H9 (cell line): ENCODE results near the gene ARID1B. TPM values are rescaled to one million over a fixed set of nuclear protein-coding genes. Genes with fewer than 3 reads are reported as not detected.

Source experiments
- DNase-seq: peaks from one replicate; pipeline ENCODE4 v3.0.0-alpha.2; 2017
- H2AFZ ChIP-seq: one replicate; pipeline ENCODE4 v1.6.1; 2013; ENCODE audit warnings: mild to moderate bottlenecking, low read length, control low read depth, moderate library complexity
- H2AK5ac ChIP-seq: 2 replicates; pipeline ENCODE4 v1.6.1; 2013; ENCODE audit warnings: low read length, control low read depth, mixed read lengths; ENCODE audit not compliant: insufficient read length
- H2BK120ac ChIP-seq: one replicate; pipeline ENCODE4 v1.6.1; 2013; ENCODE audit warnings: low read depth, mild to moderate bottlenecking, low read length, control low read depth, inconsistent platforms; ENCODE audit not compliant: poor library complexity, severe bottlenecking
- H2BK12ac ChIP-seq: 2 replicates; pipeline ENCODE4 v1.6.1; 2013; ENCODE audit warnings: low read length, control low read depth, mixed read lengths, low read depth; ENCODE audit not compliant: insufficient read length
- H2BK15ac ChIP-seq: 2 replicates; pipeline ENCODE4 v1.6.1; 2013; ENCODE audit warnings: low read depth, low read length, control low read depth
- H2BK20ac ChIP-seq: one replicate; pipeline ENCODE4 v1.6.1; 2013; ENCODE audit warnings: low read depth, mild to moderate bottlenecking, low read length, control low read depth, inconsistent platforms; ENCODE audit not compliant: poor library complexity, severe bottlenecking
- H2BK5ac ChIP-seq: 2 replicates; pipeline ENCODE4 v1.6.1; 2013; ENCODE audit warnings: low read length, control low read depth, mixed read lengths; ENCODE audit not compliant: insufficient read length
- H3K14ac ChIP-seq: 2 replicates; pipeline ENCODE4 v1.6.1; 2013; ENCODE audit warnings: low read length, control low read depth; ENCODE audit not compliant: insufficient read depth
- H3K18ac ChIP-seq: 2 replicates; pipeline ENCODE4 v1.6.1; 2013; ENCODE audit warnings: low read depth, mild to moderate bottlenecking, mixed read lengths, low read length, control low read depth; ENCODE audit not compliant: insufficient read length
- H3K23ac ChIP-seq: 2 replicates; pipeline ENCODE4 v1.6.1; 2013; ENCODE audit warnings: low read length, control low read depth, mixed read lengths, low read depth; ENCODE audit not compliant: insufficient read length
- H3K23me2 ChIP-seq: 2 replicates; pipeline ENCODE4 v1.6.1; 2013; ENCODE audit warnings: low read depth, mild to moderate bottlenecking, mixed read lengths, low read length, control low read depth; ENCODE audit not compliant: insufficient read length, poor library complexity, severe bottlenecking
- H3K27ac ChIP-seq: 2 replicates; pipeline ENCODE4 v1.5.1; 2013; ENCODE audit warnings: low read length, control low read depth, mixed read lengths, low read depth; ENCODE audit not compliant: insufficient read length
- H3K27me3 ChIP-seq: 2 replicates; pipeline ENCODE4 v1.6.1; 2013; ENCODE audit warnings: low read length, control low read depth, inconsistent platforms; ENCODE audit not compliant: insufficient read depth
- H3K4ac ChIP-seq: 2 replicates; pipeline ENCODE4 v1.6.1; 2013; ENCODE audit warnings: low read depth, mild to moderate bottlenecking, control low read depth, inconsistent platforms, low read length, moderate library complexity
- H3K4me1 ChIP-seq: 2 replicates; pipeline ENCODE4 v1.6.1; 2013; ENCODE audit warnings: low read length, control low read depth, inconsistent platforms; ENCODE audit not compliant: insufficient read depth
- H3K4me2 ChIP-seq: 2 replicates; pipeline ENCODE4 v1.6.1; 2013; ENCODE audit warnings: low read length, control low read depth, mixed read lengths; ENCODE audit not compliant: insufficient read length, insufficient read depth
- H3K56ac ChIP-seq: 2 replicates; pipeline ENCODE4 v1.6.1; 2013; ENCODE audit warnings: low read depth, mild to moderate bottlenecking, mixed read lengths, low read length, control low read depth; ENCODE audit not compliant: insufficient read length
- H3K79me1 ChIP-seq: 2 replicates; pipeline ENCODE4 v1.6.1; 2013; ENCODE audit warnings: low read depth, mild to moderate bottlenecking, moderate library complexity, low read length, control low read depth, inconsistent platforms; ENCODE audit not compliant: insufficient read depth, poor library complexity, severe bottlenecking
- H3K79me2 ChIP-seq: 2 replicates; pipeline ENCODE4 v1.6.1; 2013; ENCODE audit warnings: low read length, control low read depth, inconsistent platforms; ENCODE audit not compliant: insufficient read depth
- H3K9ac ChIP-seq: 2 replicates; pipeline ENCODE4 v1.6.1; 2013; ENCODE audit warnings: low read length, control low read depth, mixed read lengths; ENCODE audit not compliant: insufficient read length; ENCODE audit errors: extremely low read depth
- H3K9me3 ChIP-seq: one replicate; pipeline ENCODE4 v1.6.1; 2013; ENCODE audit warnings: low read depth, low read length, inconsistent platforms; ENCODE audit not compliant: control insufficient read depth
- H3T11ph ChIP-seq: one replicate; pipeline ENCODE4 v1.6.1; 2013; ENCODE audit warnings: mild to moderate bottlenecking, low read length, control low read depth, inconsistent platforms
- H4K20me1 ChIP-seq: one replicate; pipeline ENCODE4 v1.6.1; 2013; ENCODE audit not compliant: control insufficient read depth, insufficient read length, insufficient read depth
- H4K5ac ChIP-seq: 2 replicates; pipeline ENCODE4 v1.6.1; 2013; ENCODE audit warnings: low read depth, mild to moderate bottlenecking, mixed read lengths, low read length, control low read depth; ENCODE audit not compliant: insufficient read length
- H4K8ac ChIP-seq: replicated peaks from 2 replicates; pipeline ENCODE4 v1.6.1; 2013; ENCODE audit warnings: low read length, control low read depth, mixed read lengths, low read depth; ENCODE audit not compliant: insufficient read length
- H4K91ac ChIP-seq: 2 replicates; pipeline ENCODE4 v1.6.1; 2013; ENCODE audit warnings: low read depth, mild to moderate bottlenecking, moderate library complexity, mixed read lengths, low read length, control low read depth; ENCODE audit not compliant: insufficient read length
- H3K27ac Mint-ChIP-seq, 3 experiments: 2 replicates in 2 of 3; 3 replicates in 1 of 3; pipeline ENCODE4 v1.8.0; 2020 to 2021; ENCODE audit warnings: mixed read lengths in 3 of 3, mild to moderate bottlenecking in 1 of 3, moderate library complexity in 1 of 3
- H3K27me3 Mint-ChIP-seq: 2 replicates; pipeline ENCODE4 v1.8.0; 2021; ENCODE audit warnings: low read depth, mild to moderate bottlenecking, moderate library complexity, mixed read lengths
- H3K36me3 Mint-ChIP-seq, 3 experiments: 2 replicates in 2 of 3; 3 replicates in 1 of 3; pipeline ENCODE4 v1.8.0; 2020 to 2021; ENCODE audit warnings: low read depth in 3 of 3, mixed read lengths in 3 of 3; ENCODE audit not compliant: insufficient read depth in 1 of 3
- H3K4me1 Mint-ChIP-seq, 2 experiments: 2 replicates each; pipeline ENCODE4 v1.8.0; 2020; ENCODE audit warnings: mixed read lengths in 2 of 2
- H3K4me3 Mint-ChIP-seq, 2 experiments: 2 replicates in 1 of 2; 3 replicates in 1 of 2; pipeline ENCODE4 v1.8.0; 2020 to 2021; ENCODE audit warnings: mild to moderate bottlenecking in 2 of 2, mixed read lengths in 2 of 2, moderate library complexity in 1 of 2
- H3K9me3 Mint-ChIP-seq, 2 experiments: 2 replicates in 1 of 2; 3 replicates in 1 of 2; pipeline ENCODE4 v1.8.0; 2020; ENCODE audit warnings: mild to moderate bottlenecking in 2 of 2, mixed read lengths in 2 of 2, moderate library complexity in 1 of 2
- WGBS: extraction: QIAGEN DNeasy Blood & Tissue Kit; methylation state at CpG from one replicate; pipeline ENCODE4 v1.1.7; 2013; ENCODE audit warnings: missing lambda C conversion rate, low lambda C conversion rate, mixed read lengths; ENCODE audit not compliant: insufficient read length; ENCODE audit errors: extremely low coverage; 5-methylcytosine and 5-hydroxymethylcytosine counted together
- total RNA-seq: library from RNA; stranded (reverse); gene quantifications from 2 replicates; pipeline ENCODE4 v1.2.1, GENCODE V29; 2021
- TF ChIP-seq, protein P1 (sequence below): fragments of 200-600 bp; sonication (generic); conservative IDR thresholded peaks from 3 replicates; pipeline ENCODE4 v1.8.0; 2021; ENCODE audit warnings: antibody characterized with exemption, mild to moderate bottlenecking

ARID1B gene
- total RNA-seq, 1 experiment from 2014 or later: 88.2 TPM

DNA sequence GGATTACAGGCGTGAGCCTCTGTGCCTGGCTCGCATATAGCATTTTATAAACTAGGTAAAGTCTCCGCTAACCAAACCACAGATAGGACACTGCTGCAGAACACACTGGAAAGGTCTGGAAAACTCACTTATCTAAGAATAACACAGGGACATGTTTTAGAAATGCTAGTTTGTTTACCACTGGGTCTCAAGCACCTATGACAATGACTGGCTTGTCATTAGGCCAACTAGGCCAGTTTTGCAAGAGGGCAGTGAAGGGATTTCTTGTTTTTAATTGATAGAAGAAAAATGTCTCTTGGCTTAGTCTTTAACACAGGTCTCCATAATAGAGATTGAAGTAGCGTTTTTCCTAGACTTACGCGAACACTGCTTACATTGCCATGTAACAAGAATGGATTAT lies 344.7 kb downstream of the ARID1B start:
- no peaks in the 10 kb centered on the region for H3K4me1 ChIP-seq
- no peak overlapping the region for H3K14ac ChIP-seq
- no peak overlapping the region for H2BK20ac ChIP-seq
- H2BK120ac ChIP-seq: no peak overlapping the region
- no CpG with 5 or more reads among the region's 6 CpGs for WGBS
- H3K9ac ChIP-seq: no peak overlapping the region
- DNase-seq: no peak
- H2AK5ac ChIP-seq: no peak overlapping the region
- H3K23me2 ChIP-seq: no peaks in the 10 kb centered on the region
- Mint-ChIP-seq H3K9me3 (no peaks in the 10 kb centered on the region), H3K27ac (peak overlapping the region in 1 of 3 experiments; percentile 54; a peak in 1 of 7 replicates), H3K4me3 (no peak overlapping the region), H3K4me1 (peaks cover 11 to 15% of the 10 kb centered on the region in 2 experiments), H3K36me3 (no peaks in the 10 kb centered on the region), H3K27me3 (no peaks in the 10 kb centered on the region)
- no peak overlapping the region for H2BK12ac ChIP-seq
- TF ChIP-seq, protein P1, sequence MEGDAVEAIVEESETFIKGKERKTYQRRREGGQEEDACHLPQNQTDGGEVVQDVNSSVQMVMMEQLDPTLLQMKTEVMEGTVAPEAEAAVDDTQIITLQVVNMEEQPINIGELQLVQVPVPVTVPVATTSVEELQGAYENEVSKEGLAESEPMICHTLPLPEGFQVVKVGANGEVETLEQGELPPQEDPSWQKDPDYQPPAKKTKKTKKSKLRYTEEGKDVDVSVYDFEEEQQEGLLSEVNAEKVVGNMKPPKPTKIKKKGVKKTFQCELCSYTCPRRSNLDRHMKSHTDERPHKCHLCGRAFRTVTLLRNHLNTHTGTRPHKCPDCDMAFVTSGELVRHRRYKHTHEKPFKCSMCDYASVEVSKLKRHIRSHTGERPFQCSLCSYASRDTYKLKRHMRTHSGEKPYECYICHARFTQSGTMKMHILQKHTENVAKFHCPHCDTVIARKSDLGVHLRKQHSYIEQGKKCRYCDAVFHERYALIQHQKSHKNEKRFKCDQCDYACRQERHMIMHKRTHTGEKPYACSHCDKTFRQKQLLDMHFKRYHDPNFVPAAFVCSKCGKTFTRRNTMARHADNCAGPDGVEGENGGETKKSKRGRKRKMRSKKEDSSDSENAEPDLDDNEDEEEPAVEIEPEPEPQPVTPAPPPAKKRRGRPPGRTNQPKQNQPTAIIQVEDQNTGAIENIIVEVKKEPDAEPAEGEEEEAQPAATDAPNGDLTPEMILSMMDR: no peak
- H2AFZ ChIP-seq: no peak overlapping the region
- no peak overlapping the region for H4K5ac ChIP-seq
- no peak overlapping the region for H2BK5ac ChIP-seq
- no peak overlapping the region for H4K91ac ChIP-seq
- H3K79me1 ChIP-seq: no peaks in the 10 kb centered on the region
- H3K27ac ChIP-seq: no peak overlapping the region
- no peaks in the 10 kb centered on the region for H3K27me3 ChIP-seq
- H2BK15ac ChIP-seq: no peak overlapping the region
- no peak overlapping the region for H3K18ac ChIP-seq
- no peaks in the 10 kb centered on the region for H3K9me3 ChIP-seq
- H4K20me1 ChIP-seq: no peaks in the 10 kb centered on the region
- H3K23ac ChIP-seq: no peak overlapping the region
- H3K56ac ChIP-seq: no peak overlapping the region
- H3K4ac ChIP-seq: no peak overlapping the region
- no peak overlapping the region for H4K8ac ChIP-seq
- H3T11ph ChIP-seq: no peak overlapping the region
- H3K79me2 ChIP-seq: no peaks in the 10 kb centered on the region
- no peak overlapping the region for H3K4me2 ChIP-seq
